ENCODE data around the gene ARHGAP11A.
"Not testable (repeated sequence)": the region's sequence is repeated elsewhere in the genome, so short reads cannot be mapped to it uniquely, and the experiment has no call there.

The ARHGAP11A gene, protein sequence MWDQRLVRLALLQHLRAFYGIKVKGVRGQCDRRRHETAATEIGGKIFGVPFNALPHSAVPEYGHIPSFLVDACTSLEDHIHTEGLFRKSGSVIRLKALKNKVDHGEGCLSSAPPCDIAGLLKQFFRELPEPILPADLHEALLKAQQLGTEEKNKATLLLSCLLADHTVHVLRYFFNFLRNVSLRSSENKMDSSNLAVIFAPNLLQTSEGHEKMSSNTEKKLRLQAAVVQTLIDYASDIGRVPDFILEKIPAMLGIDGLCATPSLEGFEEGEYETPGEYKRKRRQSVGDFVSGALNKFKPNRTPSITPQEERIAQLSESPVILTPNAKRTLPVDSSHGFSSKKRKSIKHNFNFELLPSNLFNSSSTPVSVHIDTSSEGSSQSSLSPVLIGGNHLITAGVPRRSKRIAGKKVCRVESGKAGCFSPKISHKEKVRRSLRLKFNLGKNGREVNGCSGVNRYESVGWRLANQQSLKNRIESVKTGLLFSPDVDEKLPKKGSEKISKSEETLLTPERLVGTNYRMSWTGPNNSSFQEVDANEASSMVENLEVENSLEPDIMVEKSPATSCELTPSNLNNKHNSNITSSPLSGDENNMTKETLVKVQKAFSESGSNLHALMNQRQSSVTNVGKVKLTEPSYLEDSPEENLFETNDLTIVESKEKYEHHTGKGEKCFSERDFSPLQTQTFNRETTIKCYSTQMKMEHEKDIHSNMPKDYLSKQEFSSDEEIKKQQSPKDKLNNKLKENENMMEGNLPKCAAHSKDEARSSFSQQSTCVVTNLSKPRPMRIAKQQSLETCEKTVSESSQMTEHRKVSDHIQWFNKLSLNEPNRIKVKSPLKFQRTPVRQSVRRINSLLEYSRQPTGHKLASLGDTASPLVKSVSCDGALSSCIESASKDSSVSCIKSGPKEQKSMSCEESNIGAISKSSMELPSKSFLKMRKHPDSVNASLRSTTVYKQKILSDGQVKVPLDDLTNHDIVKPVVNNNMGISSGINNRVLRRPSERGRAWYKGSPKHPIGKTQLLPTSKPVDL

DNA sequence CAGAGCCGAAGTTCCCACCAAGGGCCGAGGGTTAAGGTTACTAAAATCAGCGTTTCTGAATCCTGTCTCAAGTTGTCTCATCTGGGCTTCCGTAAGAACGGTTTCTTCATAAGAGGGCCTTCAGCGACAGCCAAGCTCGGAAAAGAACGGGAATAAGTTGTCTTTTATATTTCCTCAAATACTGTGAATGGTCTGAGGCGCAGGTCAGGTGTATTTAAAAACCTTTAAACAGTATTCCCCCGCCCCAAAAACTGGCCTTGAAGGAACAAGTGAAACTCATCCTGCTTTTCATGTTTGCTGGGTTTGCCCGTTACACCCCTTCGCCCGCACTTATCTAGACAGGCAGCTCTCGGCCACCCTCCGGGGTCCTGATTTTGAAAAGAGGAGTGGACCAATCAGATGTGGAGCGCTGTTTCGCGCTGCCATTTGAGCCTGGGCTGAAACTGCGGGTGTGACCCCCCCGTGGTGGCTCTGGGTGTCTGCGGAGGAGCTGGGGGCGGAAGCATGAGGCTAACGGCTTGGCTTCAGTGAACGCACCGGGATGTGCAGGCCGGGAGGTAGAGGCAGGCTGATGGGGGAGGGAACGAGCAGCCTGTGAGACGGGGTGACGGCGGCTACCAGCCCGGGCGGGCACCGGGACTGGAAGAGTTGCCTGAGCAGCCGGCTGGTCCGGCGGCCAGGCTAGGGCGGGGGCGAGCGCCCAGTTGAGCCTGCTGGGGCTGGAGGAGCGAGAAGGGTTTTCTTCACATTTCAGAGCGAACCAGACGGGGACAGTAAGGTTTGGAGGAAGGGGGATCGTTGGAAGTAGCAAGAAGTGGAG lies at the start of gene ARHGAP11A:
TSS of gene ARHGAP11A (plus strand) at position 454 of the 820 bp plus-strand sequence. CDS start 708 bp downstream, outside the sequence.
- DNase-seq (ENCODE audit: low read depth, low spot score), result peak; percentile 91

- DNase-seq (ENCODE audit: low read depth, low spot score), result not testable (repeated sequence)
Observed at GRCh38 chr15:32568988-32569387, 46.3 kb upstream of the ARHGAP11A start.

GRCh38 chr15:32578482-32578881 lies 36.8 kb upstream of the ARHGAP11A start:
- not testable (repeated sequence) for DNase-seq (ENCODE audit: low read depth, low spot score)

DNA sequence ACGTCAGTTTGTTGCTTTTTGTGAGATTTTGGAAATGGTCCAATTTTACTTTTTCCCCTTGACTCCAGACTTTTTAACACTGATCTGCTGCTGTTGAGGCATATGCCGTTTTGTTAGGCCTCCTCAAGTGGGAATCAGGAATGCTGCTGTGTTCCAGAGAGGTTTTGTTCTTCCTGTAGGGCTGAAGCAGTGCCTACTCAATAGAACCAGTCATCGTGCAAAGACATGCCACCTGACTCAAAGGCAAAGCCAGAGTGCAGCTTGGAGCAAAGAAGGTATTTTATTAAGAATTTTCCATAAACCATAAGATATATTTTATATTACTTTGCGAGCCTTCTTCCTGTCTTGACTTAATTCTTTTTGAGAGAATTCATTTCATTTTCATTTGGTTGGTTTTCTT lies 29.5 kb upstream of the ARHGAP11A start:
- peak; percentile 11 for DNase-seq (ENCODE audit: low read depth, low spot score)

GRCh38 chr15:32593151-32593550 lies 22.2 kb upstream of the ARHGAP11A start, which contains the start of gene GOLGA8N:
GOLGA8N (plus strand) TSS chr15:32593456.
- not testable (repeated sequence) for DNase-seq (ENCODE audit: low read depth, low spot score)

DNA sequence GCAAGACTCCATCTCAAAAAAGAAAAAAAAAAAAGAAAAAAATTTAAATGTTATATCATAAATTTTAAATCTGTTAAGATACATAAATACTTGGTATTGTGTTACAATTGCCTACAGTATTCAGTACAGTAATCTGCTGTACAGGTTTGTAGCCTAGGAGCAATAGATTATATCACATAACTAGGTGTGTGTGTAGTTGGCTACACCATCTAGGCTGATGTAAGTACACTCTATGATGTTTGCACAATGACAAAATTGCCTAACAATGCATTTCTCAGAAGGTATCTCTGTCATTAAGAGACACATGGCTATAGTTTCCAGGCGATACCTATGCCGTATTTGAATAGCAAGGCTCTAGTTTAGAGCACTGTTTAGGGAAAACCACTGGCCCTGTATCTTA lies 5.8 kb upstream of the ARHGAP11A start:
- not testable (repeated sequence) for DNase-seq (ENCODE audit: low read depth, low spot score)

- DNase-seq (ENCODE audit: low read depth, low spot score), result peak; percentile 46
Observed at GRCh38 chr15:32610719-32611118, 4.6 kb upstream of the ARHGAP11A start.

DNA sequence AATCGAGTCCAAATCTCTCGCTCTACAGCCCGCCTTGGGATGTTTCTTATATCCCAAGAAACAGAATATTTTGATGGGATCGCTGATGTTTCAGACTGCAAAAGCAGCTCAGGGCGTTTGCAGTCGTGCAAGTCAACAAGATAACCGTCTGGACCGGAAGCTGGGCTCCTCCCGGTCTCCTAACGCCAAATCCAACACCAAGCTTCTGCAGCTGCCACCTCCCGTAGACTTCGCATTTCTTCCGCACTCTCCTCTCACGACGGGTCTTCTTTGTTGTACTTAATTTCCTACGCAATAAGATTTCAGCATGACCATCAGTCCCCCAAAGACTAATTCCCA lies 623 bp upstream of the ARHGAP11A start:
- not testable (repeated sequence) for DNase-seq (ENCODE audit: low read depth, low spot score)

DNA sequence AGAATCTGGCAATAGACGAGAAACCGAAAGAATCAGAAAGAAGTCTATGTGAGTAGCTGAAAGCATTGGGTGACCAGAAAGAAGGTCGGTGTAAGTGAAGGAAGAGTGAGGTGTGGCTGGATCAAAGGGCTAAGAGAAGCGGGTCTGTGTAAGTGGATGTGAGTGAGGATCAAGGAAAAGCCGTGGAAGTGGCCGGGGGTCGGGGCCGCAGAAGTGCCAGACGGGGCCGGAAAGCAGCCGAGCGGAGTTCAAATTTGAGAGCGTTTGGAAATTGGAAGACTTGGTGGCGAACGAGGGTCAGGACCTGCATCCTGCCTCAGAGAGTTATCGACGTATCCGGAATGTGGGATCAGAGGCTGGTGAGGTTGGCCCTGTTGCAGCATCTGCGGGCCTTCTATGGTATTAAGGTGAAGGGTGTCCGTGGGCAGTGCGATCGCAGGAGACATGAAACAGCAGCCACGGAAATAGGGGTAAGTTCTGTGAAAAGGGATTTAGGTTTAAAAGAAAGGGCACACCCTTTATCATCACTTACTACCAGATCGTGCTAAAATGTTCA lies 645 bp downstream of the ARHGAP11A start:
- peak; percentile 28 for DNase-seq (ENCODE audit: low read depth, low spot score)

DNA sequence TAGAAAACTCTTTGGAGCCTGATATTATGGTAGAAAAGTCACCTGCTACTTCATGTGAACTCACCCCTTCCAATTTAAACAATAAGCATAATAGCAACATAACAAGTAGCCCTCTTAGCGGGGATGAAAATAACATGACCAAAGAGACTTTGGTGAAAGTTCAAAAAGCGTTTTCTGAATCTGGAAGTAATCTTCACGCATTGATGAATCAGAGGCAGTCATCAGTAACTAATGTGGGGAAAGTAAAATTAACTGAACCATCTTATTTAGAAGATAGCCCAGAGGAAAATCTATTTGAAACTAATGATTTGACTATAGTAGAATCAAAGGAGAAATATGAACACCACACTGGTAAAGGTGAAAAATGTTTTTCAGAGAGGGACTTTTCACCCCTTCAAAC lies 21.1 kb downstream of the ARHGAP11A start:
- no peak for DNase-seq (ENCODE audit: low read depth, low spot score)

- no peak for DNase-seq (ENCODE audit: low read depth, low spot score)
Observed at GRCh38 chr15:32636908-32637567, 21.7 kb downstream of the ARHGAP11A start.

DNA sequence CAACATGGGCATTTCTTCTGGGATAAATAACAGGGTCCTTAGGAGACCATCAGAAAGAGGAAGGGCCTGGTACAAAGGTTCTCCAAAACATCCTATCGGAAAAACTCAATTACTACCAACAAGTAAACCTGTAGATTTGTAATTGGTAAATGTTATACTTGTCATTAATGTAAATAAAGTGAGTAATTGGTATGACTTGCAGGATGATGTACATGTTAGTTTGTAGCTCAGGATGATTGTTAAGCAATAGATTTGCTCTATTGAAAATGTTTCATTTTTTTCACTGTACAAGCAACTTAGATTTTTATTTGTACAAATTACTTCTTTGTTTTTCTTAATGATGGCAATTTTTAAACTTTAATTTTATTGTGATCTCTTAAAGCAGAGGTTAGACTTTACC lies 22.4 kb downstream of the ARHGAP11A start:
- DNase-seq (ENCODE audit: low read depth, low spot score), result no peak

DNA sequence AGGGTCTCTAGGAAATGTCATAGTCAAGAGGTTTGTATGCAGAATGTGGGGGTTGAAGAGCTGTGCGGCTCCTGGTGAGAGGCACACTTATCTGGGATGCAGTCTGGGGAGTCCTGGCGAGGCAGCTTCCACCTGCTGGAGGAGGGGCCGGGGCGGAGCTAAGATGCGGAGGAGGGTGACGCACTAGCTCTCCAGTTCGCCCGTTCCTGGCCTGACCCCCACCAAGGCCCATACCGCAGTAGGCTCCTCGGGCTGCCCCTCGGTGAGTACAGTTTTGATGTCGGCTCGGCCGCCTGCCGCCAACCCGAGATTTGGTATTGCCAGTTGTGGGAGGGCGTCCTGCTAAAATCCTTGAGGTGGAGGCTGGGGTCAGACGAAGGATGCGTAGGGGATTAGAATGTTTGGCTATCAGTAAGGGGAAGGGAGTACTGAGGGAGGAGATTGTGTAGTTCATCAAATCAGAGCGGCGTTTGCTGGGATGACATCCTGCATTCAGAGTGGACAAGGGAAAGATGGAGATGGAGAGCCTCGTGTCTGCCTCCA lies 26.3 kb downstream of the ARHGAP11A start, which contains the start of gene SCG5:
TSS of gene SCG5 (plus strand) at position 194 of the 543 bp plus-strand sequence. CDS start 1,883 bp downstream, outside the sequence.
- DNase-seq (ENCODE audit: low read depth, low spot score), result peak; percentile 59

DNA sequence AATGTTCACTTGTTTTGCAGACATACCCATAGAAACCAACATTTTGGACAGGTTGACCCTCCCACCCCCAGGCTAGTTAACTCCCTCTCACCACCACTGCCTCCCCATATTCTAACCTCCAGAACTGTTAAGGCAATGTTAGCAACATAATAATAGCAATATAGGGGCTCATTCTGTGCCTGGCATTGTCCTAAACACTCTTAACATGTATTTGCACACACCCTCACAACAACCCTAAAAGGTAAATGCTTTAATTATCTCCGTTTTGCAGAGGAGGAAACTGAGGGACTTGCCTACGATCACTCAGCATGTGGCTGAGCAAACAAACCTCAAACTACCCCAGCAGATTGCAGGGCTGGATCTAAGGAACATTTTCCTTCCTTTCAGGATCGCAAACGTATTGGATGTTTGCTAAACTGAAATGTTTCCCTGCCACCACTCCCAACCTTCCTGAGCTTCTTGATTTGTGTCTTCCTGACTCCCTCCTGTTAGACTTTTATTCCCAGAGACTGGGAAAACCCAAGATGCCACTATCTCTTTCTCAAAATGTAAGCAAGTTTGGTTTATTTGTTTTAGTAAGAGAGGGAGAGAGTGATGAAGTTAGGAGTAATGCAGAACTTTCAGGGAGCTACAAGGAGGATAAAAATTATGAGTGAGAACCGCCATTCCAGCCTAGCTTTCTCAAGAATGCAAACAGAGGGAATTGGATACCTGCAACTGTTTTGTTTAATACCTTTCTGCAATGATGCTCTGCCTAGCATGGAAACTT lies 27.5 kb downstream of the ARHGAP11A start:
- DNase-seq (ENCODE audit: low read depth, low spot score), result no peak

DNA sequence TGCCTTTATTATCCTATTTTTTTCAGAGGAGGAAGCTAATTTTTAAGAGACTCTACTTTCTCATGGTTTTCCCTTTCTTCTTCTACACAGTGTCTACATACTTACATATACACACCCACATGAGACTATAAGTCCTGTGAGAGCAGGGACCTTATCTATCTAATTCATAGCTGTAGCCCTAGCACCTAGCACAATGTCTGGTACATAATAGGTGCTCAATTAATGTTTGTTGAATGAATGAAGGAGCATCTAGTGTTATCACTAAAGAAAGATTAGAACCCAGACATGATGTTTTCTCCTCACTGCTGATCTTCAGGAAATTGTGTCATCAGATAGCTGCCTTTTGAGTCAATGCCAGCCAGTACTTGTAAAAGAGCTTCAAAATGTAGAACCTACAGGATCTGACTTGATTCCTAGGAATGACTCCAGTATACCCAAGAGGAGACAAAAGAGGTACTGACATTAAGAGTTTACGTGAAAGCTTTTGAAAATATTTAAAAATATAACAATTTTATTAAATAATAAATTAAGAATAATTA lies 28.7 kb downstream of the ARHGAP11A start:
- no peak for DNase-seq (ENCODE audit: low read depth, low spot score)

- DNase-seq (ENCODE audit: low read depth, low spot score), result no peak
Observed at GRCh38 chr15:32646291-32646690, 31.0 kb downstream of the ARHGAP11A start.

DNA sequence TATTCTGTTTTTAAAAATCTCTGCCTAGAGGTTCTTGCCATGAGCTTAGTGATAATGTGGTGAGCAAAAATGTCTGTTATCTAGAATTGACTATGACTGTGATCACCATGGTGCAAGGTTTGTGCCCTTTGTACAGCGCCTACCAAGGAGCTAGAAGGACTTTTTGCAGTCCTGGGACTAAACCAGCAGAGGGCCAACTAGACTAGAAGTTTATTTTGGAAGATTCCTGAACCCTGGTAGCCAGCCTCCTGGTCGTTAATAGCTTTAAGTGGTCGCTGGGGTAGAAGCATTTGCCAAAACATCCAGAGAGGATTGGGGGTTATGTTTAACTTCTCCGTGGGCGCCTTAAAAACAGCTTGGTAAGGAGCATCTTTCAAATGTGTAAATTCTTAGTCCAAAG lies 34.0 kb downstream of the ARHGAP11A start:
- no peak for DNase-seq (ENCODE audit: low read depth, low spot score)

DNA sequence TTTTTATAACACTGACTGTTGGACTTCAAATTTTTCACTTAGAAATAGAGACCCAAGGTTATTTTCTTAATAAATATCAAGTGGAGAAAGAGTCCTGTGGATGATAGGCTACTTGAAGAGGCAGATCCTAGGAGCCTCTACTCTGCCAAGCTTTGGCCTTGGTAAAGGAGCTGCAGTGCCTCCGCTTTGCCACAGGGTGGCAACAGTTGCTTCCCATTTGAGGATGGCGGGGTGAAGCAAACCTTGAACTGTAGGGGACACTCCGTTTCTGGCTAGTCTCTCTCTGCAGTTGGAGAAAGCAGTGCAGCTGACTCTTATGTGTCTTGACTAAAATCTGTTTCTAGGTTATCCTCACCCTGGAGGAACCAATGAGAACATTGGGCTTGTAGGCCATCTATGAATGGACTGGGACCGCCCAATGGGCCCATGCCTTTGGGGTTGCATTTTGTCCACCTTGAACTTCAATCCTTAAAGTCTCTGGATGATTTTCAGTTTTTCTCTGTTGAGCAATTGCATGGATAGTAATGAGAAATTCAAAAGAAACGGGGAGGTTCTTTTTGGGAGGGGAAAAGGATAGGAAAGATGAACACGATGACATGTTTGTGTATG lies 36.0 kb downstream of the ARHGAP11A start:
- DNase-seq (ENCODE audit: low read depth, low spot score), result peak; percentile 73

DNA sequence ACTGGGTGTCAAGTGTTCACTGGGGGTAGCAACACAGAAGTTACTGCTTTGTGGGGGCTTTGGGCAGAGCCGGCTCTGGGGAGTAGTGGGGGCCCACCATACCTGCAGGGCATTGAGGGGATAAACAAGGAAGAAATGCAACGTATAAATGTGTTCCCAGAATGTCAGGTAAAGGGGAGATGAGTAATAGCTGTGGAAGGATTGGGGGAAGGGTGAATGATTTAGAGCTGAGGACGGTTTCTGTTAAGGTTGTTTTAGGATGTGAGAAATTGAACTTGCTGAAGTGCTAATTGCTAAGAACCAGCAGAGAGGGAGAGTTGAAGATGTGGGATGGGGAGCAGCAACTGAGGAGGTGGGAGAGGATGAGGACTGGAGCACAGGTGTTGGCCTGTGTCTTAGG lies 36.9 kb downstream of the ARHGAP11A start:
- DNase-seq (ENCODE audit: low read depth, low spot score), result no peak
